BE2C (cell line): Measurements from ENCODE around the gene PRLH.

Source experiments
- DNase-seq: peaks from one replicate; pipeline ENCODE4 v3.0.0-alpha.2; 2020
- H3K27me3 ChIP-seq: fragments of 250-450 bp; sonication (Bioruptor Pico); 2 replicates; pipeline ENCODE4 v1.5.1; 2020; ENCODE audit warnings: mild to moderate bottlenecking
- H3K36me3 ChIP-seq: fragments of 250-450 bp; sonication (Bioruptor Pico); 2 replicates; pipeline ENCODE4 v1.5.1; 2020; ENCODE audit warnings: mild to moderate bottlenecking
- H3K4me1 ChIP-seq: fragments of 250-450 bp; sonication (Bioruptor Pico); 2 replicates; pipeline ENCODE4 v1.5.1; 2020
- H3K4me3 ChIP-seq: 2 replicates; pipeline ENCODE4 v1.5.1; 2011; ENCODE audit warnings: low read depth, low read length
- H3K9me3 ChIP-seq: fragments of 250-450 bp; sonication (Bioruptor Pico); 2 replicates; pipeline ENCODE4 v1.5.1; 2020
- TF ChIP-seq, protein P1 (sequence below): IDR thresholded peaks from 2 replicates; pipeline ENCODE4 v1.5.1; 2012; ENCODE audit warnings: mild to moderate bottlenecking, low read depth, low read length

PRLH gene

DNA sequence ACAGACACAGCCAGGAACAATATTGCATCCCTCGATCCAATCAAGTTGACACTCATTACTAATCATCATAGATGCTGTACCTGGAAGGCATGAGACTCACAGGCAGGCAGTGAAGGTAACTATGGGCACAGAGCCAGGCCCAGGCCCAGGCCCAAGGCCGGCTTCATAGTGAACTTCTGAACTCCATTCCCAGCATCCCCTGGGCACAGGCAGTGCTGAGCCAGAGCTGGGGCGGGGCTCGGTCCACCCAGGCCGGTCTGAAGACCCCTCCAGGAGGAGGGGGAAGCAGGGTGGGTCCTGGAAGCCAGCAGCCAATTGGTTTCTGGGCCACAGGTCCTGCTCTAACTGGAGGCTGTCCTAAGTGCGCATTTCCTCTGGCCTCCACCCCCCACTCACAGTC lies 41.7 kb upstream of the PRLH start:
- TF ChIP-seq, protein P1, sequence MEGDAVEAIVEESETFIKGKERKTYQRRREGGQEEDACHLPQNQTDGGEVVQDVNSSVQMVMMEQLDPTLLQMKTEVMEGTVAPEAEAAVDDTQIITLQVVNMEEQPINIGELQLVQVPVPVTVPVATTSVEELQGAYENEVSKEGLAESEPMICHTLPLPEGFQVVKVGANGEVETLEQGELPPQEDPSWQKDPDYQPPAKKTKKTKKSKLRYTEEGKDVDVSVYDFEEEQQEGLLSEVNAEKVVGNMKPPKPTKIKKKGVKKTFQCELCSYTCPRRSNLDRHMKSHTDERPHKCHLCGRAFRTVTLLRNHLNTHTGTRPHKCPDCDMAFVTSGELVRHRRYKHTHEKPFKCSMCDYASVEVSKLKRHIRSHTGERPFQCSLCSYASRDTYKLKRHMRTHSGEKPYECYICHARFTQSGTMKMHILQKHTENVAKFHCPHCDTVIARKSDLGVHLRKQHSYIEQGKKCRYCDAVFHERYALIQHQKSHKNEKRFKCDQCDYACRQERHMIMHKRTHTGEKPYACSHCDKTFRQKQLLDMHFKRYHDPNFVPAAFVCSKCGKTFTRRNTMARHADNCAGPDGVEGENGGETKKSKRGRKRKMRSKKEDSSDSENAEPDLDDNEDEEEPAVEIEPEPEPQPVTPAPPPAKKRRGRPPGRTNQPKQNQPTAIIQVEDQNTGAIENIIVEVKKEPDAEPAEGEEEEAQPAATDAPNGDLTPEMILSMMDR: no peak

GRCh38 chr2:237525559-237526157 lies 40.7 kb upstream of the PRLH start:
- no peaks in the 10 kb centered on the region for H3K9me3 ChIP-seq
- DNase-seq: no peak
- H3K36me3 ChIP-seq: no peaks in the 10 kb centered on the region
- H3K4me1 ChIP-seq: no peaks in the 10 kb centered on the region
- no peaks in the 10 kb centered on the region for H3K27me3 ChIP-seq
- H3K4me3 ChIP-seq: no peak overlapping the region
- TF ChIP-seq, protein P1: no peak

More for the DNA sequence above, 41.7 kb upstream of the PRLH start:
- Histone ChIP-seq H3K4me1 (no peaks in the 10 kb centered on the region), H3K27me3 (no peaks in the 10 kb centered on the region), H3K36me3 (no peaks in the 10 kb centered on the region), H3K4me3 (no peak overlapping the region), H3K9me3 (no peaks in the 10 kb centered on the region)
- DNase-seq: no peak

- DNase-seq: no peak
- no peaks in the 10 kb centered on the region for H3K9me3 ChIP-seq
- H3K4me1 ChIP-seq: no peaks in the 10 kb centered on the region
- H3K27me3 ChIP-seq: no peaks in the 10 kb centered on the region
- no peaks in the 10 kb centered on the region for H3K36me3 ChIP-seq
- TF ChIP-seq, protein P1: no peak
- no peak overlapping the region for H3K4me3 ChIP-seq
Measured at GRCh38 chr2:237527233-237527632, 39.1 kb upstream of the PRLH start.

DNA sequence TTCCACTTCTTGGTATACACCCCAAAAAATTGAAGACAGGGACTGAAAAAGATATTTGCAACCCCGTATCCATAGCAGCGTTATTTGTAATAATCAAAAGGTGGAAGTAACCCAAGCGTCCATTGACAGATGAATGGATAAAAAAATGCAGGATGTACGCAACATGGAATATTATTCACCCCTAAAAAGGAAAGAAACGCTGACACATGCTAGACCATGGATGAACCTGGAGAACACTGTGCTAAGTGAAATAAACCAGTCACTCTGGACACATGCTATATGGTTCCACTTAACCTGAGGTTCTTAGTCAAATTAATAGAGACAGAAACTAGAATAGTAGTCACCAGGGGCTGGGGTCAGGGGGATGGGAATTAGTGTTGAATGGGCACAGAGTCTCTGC lies 38.6 kb upstream of the PRLH start:
- TF ChIP-seq, protein P1: no peak
- no peaks in the 10 kb centered on the region for H3K4me1 ChIP-seq
- H3K9me3 ChIP-seq: no peaks in the 10 kb centered on the region
- H3K36me3 ChIP-seq: no peaks in the 10 kb centered on the region
- no peak overlapping the region for H3K4me3 ChIP-seq
- H3K27me3 ChIP-seq: no peaks in the 10 kb centered on the region
- DNase-seq: no peak

DNA sequence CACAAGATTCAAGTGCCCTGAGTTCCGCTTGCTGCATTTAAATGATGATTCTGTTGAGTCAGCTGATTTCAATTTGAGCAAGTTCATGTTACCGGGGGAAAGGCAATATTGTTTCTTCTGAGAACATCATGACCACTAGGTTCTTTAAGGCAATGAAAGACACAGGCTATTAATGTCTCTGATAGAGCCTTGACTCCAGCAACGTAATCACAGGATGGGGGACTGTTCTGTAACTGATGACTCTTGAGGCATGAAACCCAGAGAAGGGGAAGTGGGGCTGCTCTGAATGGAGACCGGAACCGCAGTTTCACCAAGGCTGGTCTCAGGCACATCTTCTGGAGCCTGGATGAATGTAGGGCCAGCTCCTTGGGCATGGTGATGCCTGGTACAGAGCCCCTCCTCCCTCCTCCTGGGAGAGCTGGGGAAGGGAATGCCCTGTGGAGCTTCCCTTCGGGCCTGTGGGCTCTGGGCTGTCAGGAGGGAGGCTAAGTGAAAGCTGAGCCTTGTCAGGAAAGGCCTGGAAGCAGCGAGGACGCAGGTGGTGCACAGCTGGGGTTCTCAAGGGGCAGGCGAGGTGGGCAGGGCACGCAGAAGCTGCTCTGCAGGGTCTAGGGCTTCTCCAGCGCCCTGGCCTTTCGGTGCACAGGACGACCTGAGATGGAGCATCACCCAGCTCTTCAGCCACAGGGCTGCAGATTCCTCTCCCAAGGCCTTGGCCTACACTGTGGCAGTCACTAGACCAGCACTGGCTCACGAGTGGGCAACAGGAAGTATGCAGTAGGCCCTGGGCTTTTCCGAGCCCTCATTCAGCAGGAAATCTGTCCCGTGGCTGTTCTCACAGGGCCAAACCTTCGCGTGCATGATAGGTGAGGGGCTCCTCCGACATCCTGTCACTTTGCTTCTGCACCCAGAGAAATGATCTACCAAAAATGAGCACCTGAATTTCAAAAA lies 36.6 kb upstream of the PRLH start:
- H3K36me3 ChIP-seq: no peaks in the 10 kb centered on the region
- no peaks in the 10 kb centered on the region for H3K4me1 ChIP-seq
- TF ChIP-seq, protein P1: no peak
- no peak overlapping the region for H3K4me3 ChIP-seq
- no peaks in the 10 kb centered on the region for H3K27me3 ChIP-seq
- DNase-seq: no peak
- H3K9me3 ChIP-seq: no peaks in the 10 kb centered on the region
